ENCODE data around the gene DIDO1. TPM values are rescaled to one million over a fixed set of nuclear protein-coding genes. Genes with fewer than 3 reads are reported as not detected.

DIDO1 gene
- total and polyA plus RNA-seq, 9 of the 15 experiments (the other 6 are each of a cell fraction or from before 2014, with no cell fraction given): 4.4 to 46.8 (median 31.2) TPM

DNA sequence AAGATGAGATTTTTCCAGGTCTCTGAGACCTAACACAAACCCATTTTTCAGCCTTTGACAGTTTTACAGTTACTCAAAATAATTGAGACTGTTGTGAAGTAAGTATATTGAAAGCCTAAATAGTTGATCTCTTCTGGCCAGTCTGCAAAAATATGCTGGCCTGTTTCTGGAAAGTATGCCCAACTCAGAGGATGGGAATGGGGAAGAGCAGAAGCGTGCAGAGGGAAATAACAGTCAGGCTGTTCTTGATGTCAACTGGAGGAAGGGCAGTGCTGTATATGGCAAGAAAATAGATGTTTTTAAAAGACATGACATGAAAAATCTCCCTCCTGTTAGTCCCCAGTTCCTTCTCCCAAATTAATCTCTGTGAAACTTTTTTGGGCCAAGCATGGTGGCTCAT, 15.5 kb upstream of the DIDO1 start (continued):
- TF ChIP-seq, protein P1, sequence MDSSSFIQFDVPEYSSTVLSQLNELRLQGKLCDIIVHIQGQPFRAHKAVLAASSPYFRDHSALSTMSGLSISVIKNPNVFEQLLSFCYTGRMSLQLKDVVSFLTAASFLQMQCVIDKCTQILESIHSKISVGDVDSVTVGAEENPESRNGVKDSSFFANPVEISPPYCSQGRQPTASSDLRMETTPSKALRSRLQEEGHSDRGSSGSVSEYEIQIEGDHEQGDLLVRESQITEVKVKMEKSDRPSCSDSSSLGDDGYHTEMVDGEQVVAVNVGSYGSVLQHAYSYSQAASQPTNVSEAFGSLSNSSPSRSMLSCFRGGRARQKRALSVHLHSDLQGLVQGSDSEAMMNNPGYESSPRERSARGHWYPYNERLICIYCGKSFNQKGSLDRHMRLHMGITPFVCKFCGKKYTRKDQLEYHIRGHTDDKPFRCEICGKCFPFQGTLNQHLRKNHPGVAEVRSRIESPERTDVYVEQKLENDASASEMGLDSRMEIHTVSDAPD (CRISPR knock-in tag; IDR thresholded peaks at IDR 0.05): no peak
- no peak for TF ChIP-seq ZNF146 (CRISPR knock-in tag; IDR thresholded peaks at IDR 0.05; ENCODE audit: unreplicated experiment)
- no peak for TF ChIP-seq ZNF124 (CRISPR knock-in tag; IDR thresholded peaks at IDR 0.05)
- TF ChIP-seq, protein P2, sequence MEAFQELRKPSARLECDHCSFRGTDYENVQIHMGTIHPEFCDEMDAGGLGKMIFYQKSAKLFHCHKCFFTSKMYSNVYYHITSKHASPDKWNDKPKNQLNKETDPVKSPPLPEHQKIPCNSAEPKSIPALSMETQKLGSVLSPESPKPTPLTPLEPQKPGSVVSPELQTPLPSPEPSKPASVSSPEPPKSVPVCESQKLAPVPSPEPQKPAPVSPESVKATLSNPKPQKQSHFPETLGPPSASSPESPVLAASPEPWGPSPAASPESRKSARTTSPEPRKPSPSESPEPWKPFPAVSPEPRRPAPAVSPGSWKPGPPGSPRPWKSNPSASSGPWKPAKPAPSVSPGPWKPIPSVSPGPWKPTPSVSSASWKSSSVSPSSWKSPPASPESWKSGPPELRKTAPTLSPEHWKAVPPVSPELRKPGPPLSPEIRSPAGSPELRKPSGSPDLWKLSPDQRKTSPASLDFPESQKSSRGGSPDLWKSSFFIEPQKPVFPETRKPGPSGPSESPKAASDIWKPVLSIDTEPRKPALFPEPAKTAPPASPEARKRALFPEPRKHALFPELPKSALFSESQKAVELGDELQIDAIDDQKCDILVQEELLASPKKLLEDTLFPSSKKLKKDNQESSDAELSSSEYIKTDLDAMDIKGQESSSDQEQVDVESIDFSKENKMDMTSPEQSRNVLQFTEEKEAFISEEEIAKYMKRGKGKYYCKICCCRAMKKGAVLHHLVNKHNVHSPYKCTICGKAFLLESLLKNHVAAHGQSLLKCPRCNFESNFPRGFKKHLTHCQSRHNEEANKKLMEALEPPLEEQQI (IDR thresholded peaks at IDR 0.05): no peak
- TF ChIP-seq, protein P3, sequence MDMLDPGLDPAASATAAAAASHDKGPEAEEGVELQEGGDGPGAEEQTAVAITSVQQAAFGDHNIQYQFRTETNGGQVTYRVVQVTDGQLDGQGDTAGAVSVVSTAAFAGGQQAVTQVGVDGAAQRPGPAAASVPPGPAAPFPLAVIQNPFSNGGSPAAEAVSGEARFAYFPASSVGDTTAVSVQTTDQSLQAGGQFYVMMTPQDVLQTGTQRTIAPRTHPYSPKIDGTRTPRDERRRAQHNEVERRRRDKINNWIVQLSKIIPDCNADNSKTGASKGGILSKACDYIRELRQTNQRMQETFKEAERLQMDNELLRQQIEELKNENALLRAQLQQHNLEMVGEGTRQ (CRISPR knock-in tag; IDR thresholded peaks at IDR 0.05): no peak

DNA sequence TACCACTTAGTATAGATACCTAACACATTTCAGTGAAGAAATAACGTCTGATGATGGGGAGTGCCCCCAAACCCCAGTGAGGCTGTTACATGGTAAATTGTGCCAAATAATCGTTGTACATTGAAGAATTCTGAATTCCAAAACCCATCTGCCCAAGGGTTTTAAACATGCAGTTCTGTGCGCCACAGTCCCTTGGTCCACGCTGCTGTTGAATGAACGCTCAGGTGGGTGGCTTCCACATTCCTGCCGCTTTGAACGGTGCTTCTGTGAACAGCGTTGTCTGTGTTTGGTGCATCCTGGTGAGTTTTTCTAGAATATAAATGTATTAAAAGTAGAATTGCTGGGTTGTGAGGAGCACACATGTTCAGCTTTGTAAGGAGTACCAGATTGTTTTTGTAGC, 14.6 kb upstream of the DIDO1 start:
- peaks cover 8% of the 10 kb centered on the region; the same call in 1 of the 2 replicates for H4K20me1 ChIP-seq (replicated peaks; ENCODE audit: control insufficient read depth, insufficient read depth, low read length)
- no peaks in the 10 kb centered on the region for H3K9me1 ChIP-seq (ENCODE audit: control insufficient read depth, insufficient read depth, low read length)
- peaks cover 65% of the 10 kb centered on the region for H3K36me3 ChIP-seq (ENCODE audit: control insufficient read depth, insufficient read depth, low read length)
- ChIA-PET CTCF (ENCODE audit: low intra/inter-chr PET ratio) (no interaction called here), POLR2A (interaction anchor here (0.5 kb wide), 1 partner anchor 13 kb away, joined by 4 read pairs; no protein-coding TSS in a partner anchor)
- H3K4me3 ChIP-seq: no peak overlapping the region
- no TSS peak for BruUV-seq (replicated peaks)
- H3K9me3 ChIP-seq (replicated peaks; ENCODE audit: control insufficient read depth, insufficient read depth, low read depth, low read length): no peaks in the 10 kb centered on the region
- no peak for FAIRE-seq
- no peak overlapping the region for H2AFZ ChIP-seq (ENCODE audit: low read depth, low read length)
- H3K4me1 ChIP-seq (replicated peaks in 1 of 2; ENCODE audit: control insufficient read depth in 2 of 2, insufficient read depth in 2 of 2, low read length in 2 of 2): peaks cover 12 to 35% of the 10 kb centered on the region in 2 experiments; a peak in 4 of 5 replicates
- no peak for ATAC-seq
- H3K27ac ChIP-seq (ENCODE audit: extremely low read depth, low read depth, low read length): no peak overlapping the region
- peaks cover 60% of the 10 kb centered on the region for H3K79me2 ChIP-seq (ENCODE audit: control insufficient read depth, insufficient read depth, low read length)
- no peak for DNase-seq (ENCODE audit: extremely low read depth in 1 of 4, low spot score in 3 of 4)
- H3K4me2 ChIP-seq (ENCODE audit: insufficient read depth, low read length): no peak overlapping the region
- 91% methylated on average over 8 of the region's 8 CpGs for WGBS (ENCODE audit: insufficient coverage, low coverage, missing lambda C conversion rate)
- in situ Hi-C loops (cut with MboI): no loop called here
- TF ChIP-seq ZBTB1 (CRISPR knock-in tag; IDR thresholded peaks at IDR 0.05; ENCODE audit: borderline replicate concordance, low read depth): no peak
- TF ChIP-seq POLR2AphosphoS2 (IDR thresholded peaks at IDR 0.05; ENCODE audit: low read length): no peak
- TF ChIP-seq PYGO2 (tag; IDR thresholded peaks at IDR 0.05): no peak
- TF ChIP-seq, protein P4, sequence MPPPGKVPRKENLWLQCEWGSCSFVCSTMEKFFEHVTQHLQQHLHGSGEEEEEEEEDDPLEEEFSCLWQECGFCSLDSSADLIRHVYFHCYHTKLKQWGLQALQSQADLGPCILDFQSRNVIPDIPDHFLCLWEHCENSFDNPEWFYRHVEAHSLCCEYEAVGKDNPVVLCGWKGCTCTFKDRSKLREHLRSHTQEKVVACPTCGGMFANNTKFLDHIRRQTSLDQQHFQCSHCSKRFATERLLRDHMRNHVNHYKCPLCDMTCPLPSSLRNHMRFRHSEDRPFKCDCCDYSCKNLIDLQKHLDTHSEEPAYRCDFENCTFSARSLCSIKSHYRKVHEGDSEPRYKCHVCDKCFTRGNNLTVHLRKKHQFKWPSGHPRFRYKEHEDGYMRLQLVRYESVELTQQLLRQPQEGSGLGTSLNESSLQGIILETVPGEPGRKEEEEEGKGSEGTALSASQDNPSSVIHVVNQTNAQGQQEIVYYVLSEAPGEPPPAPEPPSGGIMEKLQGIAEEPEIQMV (tag; conservative IDR thresholded peaks at IDR 0.05; ENCODE audit: low read depth): no peak
- no peak for TF ChIP-seq PHTF2 (CRISPR knock-in tag; IDR thresholded peaks at IDR 0.05)
- TF ChIP-seq SMARCA5 (IDR thresholded peaks at IDR 0.05): no peak
- TF ChIP-seq KAT8 (IDR thresholded peaks at IDR 0.05; ENCODE audit: low read depth): no peak
- no peak for TF ChIP-seq TEAD1 (CRISPR knock-in tag; IDR thresholded peaks at IDR 0.05)
- TF ChIP-seq ZNF780A (CRISPR knock-in tag; IDR thresholded peaks at IDR 0.05): no peak
- no peak for TF ChIP-seq TCFL5 (CRISPR knock-in tag; conservative IDR thresholded peaks at IDR 0.05)
- TF ChIP-seq HDAC2 (IDR thresholded peaks at IDR 0.05): no peak
- TF ChIP-seq ETV1 (tag; conservative IDR thresholded peaks at IDR 0.05; ENCODE audit: low read depth): no peak
- H3K27me3 ChIP-seq (ENCODE audit: control insufficient read depth in 2 of 2, insufficient read depth in 2 of 2, low read length in 2 of 2): no peaks in the 10 kb centered on the region
- no peak overlapping the region; a peak in 1 of 4 replicates for H3K9ac ChIP-seq (ENCODE audit: insufficient read depth in 1 of 2, low read depth in 2 of 2, low read length in 2 of 2)
- intact Hi-C loops (cut with micrococcal nuclease): no loop called here

Measured in K562 (cell line).